HG03103 (cell line): ENCODE measurements around the gene ZCCHC7.

Experiments used
- ATAC-seq: cut with Tn5 transposase; IDR thresholded peaks from one replicate; pipeline ENCODE4 v1.9.1; 2021; ENCODE audit warnings: low read depth; ENCODE audit not compliant: unreplicated experiment

Gene ZCCHC7

DNA sequence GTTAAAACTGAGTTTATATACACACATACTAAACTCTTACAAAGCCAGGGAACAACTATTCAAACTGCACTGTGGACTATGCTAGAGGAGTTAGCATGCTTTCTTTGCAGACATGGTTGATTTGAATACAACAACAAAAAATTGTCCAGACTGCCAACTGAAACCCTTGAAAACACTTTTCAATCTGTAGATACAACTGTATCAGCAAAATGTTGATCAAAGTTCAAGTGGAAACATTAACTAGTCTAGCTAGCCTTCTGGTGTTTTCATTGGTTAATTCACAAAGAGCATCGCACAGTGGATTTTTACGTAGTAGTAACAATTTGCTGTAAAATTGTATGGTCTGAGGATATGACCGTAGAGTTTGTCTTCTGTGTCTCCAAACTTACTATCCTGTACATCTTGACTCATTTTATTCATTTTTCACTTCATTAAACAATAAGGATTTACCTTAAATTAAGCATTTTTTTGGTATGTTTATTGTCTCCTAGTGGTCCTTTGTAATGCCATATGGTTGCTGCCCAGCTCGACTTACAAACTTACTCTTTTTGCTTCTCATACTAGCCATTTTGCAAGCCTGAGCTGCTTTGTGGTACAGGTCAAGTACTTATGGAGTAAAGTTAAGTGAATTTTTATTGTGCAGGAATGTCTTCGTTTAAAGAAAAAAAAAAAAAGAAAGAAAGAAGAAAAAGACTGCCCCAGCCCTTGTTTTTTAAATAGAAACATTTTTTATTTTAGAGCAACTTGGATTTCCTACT is 123.4 kb downstream of the ZCCHC7 start:
- ATAC-seq, result no peak

GRCh38 chr9:37246826-37247225 is 126.5 kb downstream of the ZCCHC7 start:
- ATAC-seq, result no peak

- ATAC-seq, result no peak
These were observed 128.3 kb downstream of the ZCCHC7 start for GRCh38 chr9:37248651-37249163.

GRCh38 chr9:37251452-37251851 is 131.1 kb downstream of the ZCCHC7 start:
- ATAC-seq, result peak; percentile 54

DNA sequence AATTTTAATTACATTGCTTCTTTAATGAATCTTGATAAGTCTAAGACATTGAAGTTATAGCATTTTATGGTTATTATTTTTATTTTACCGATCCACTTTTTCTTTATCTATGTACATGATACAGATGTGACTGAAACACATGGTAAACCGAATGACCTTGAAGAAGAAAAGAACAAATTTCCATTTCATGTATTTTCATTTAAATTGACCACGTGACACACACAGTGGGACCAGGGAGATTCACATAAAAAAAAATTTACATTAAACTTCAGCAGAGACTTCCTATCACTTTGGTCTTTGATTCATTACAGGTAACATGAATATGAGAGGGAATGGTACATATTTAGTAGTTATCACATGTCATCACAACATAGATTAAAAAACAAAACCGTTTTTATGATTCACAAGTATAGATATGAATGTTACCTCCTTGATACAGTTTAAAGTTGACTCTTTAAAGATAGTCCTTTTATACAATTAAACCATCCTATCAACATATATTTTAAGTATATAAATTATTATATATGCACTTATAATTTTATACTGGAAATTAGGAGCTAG is 133.1 kb downstream of the ZCCHC7 start:
- ATAC-seq, result no peak

DNA sequence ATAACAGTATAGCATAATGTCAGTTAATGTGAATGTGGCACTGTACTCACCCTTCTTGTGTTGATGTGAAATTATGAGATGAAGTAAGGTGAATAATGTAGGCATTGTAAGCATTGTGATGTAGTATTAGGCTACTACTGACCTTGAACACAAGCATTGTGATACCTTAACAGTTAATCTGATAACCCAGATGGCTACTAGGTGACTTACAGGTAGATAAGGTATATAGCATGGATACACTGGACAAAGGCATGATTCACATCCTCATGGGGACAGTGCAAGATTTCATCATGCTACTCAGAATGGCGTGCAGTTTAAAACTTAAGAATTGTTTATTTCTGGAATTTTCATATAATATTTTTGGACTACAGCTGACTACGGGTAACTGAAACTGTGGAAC is 134.8 kb downstream of the ZCCHC7 start:
- no peak for ATAC-seq

DNA sequence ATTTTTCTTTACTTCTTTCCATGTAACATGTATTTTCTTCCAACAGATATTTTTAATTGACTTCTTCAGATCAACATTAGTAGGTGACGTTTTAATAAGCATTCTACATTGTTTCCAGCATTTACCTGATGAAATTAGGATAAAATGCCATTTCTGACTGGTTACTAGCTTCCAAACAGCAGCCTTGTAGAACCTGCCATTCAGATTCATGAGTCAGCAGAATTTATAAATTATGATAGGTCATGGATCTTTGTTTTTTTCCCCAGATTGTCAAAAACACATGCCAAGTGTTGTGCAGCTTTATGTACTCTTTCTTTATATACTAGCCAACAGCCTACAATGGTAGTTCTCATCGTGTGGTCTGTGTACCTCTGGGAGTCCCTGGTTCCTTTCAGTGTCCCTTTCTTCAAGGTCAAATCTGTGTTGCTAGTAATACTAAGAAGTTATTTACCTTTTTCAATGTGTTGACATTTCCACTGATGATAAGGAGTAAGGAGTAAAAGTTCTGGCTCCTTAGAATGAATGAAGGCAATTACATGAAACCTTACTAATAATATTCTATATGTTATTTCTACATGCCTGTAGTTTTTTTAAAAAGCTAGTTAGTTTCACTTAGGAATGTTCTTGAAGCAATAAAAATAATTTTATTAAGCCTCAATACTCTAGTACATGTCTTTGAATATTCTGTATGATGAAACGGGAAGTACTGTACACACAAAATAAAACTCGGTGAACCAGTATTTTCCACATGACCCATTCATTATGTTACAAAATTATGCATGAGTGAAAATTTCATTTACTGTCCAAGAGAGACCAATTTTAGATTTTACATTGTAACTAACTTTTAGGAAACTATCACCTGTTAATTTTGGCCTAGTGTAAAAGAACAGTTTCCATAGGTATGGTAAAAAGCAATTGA is 135.8 kb downstream of the ZCCHC7 start:
- no peak for ATAC-seq

DNA sequence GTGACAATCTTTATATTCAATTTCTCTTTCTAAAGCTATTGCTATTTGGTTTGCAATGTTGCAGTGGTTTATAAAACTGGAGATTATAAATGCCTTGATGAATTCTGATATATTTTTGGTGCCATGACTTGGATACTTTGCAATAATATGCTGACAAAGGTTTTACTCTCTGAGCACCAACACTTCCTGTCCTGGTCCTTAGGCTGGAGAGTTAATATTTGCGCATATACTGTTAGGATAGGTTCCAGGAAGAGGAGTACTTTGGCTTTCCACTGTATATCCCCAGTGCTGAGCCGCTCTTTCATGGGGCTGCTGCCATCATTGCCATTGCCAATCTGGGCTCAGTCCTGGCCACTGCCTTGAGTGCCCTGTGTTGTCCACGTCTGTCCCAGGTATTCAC is 139.6 kb downstream of the ZCCHC7 start:
- ATAC-seq, result no peak

- no peak for ATAC-seq
These were observed 142.0 kb downstream of the ZCCHC7 start for GRCh38 chr9:37262410-37262809.

DNA sequence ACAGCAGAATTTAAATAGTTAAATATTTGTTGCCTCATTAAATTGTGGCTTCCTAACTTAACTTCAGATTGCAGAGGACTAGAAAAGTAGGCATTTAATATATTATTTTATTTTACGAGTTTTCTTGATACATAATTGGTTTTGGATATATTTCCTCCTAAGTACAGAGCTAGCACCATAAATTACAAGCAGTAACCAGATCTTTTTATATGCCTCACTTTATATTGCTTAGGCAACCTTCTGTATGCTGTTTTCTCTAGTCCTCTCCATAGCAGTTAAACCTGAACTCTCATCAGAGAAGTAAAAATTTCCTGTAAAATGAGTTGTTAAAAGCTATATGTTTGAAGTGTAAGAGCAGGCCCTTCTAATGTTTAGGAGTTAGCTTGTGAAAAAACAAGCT is 144.2 kb downstream of the ZCCHC7 start:
- no peak for ATAC-seq

GRCh38 chr9:37266630-37267029 is 146.3 kb downstream of the ZCCHC7 start:
- ATAC-seq, result no peak

- no peak for ATAC-seq
These were observed 148.8 kb downstream of the ZCCHC7 start for GRCh38 chr9:37269221-37269620.

DNA sequence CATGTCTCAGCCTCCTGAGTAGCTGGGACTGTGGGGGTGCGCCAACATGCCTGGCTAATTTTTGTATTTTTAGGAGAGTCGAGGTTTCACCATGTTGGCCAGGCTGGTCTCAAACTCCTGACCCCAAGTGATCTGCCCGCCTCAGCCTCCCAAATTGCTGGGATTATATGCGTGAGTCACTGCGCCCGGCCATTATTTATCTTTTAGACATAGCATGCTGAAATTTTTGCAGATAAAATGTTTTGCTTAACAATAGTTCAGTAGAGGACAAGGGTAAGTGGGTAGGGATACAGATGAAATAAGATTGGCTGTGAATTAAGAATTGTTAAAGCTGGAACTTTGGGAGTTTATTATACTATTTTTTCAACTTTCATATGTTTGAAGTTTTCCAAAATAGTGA is 151.3 kb downstream of the ZCCHC7 start:
- ATAC-seq, result no peak

GRCh38 chr9:37273595-37273994 is 153.2 kb downstream of the ZCCHC7 start:
- no peak for ATAC-seq

DNA sequence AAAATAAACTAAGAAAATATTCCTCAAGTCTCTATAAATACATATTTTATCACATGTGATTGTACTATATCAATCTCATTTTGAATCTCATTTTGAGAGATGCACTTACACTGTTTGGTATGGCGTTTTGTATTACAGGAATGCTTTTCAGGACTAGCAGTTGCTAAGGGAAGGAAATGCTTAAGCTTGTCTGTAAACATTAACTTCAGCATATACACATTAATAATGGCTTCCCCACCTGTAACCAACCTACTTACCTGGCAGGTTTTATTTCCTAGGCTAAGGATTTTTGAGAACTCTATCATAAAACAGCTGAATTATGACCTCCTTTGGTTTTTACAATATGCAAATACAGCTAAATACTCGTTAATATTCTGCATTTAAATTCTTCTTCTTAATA is 161.2 kb downstream of the ZCCHC7 start:
- no peak for ATAC-seq

- no peak for ATAC-seq
These were observed 163.5 kb downstream of the ZCCHC7 start for GRCh38 chr9:37283730-37284325.

- ATAC-seq, result no peak
These were observed 164.3 kb downstream of the ZCCHC7 start for GRCh38 chr9:37284636-37285035.

DNA sequence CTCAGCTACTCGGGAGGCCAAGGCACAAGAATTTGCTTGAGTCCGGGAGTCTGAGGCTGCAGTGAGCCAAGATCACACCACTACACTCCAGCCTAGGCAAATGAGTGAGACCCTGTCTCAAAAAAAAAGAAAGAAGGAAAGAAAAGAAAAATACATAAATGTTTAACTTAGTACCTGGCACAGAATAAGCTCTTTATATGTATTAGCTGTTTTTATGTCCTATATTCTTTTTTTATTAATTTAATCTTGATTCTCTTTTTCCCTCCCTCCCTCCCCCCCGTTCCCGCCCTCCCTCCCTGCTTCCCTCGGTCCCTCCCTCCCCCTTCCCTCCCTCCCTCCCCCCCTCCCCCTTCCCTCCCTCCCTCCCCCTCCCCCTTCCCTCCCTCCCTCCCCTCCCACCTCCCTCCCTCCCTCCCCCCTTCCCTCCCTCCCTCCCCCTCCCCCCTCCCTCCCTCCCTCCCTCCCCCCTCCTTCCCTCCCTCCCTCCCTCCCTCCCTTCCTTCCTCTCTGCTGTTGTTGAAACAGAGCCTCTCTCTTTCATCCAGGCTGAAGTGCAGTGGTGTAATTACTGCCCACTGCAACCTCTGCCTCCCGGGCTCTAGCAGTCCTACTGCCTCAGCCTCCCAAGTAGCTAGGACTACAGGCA is 166.3 kb downstream of the ZCCHC7 start:
- ATAC-seq, result no peak

- ATAC-seq, result no peak
These were observed 166.9 kb downstream of the ZCCHC7 start for GRCh38 chr9:37287317-37287716.

DNA sequence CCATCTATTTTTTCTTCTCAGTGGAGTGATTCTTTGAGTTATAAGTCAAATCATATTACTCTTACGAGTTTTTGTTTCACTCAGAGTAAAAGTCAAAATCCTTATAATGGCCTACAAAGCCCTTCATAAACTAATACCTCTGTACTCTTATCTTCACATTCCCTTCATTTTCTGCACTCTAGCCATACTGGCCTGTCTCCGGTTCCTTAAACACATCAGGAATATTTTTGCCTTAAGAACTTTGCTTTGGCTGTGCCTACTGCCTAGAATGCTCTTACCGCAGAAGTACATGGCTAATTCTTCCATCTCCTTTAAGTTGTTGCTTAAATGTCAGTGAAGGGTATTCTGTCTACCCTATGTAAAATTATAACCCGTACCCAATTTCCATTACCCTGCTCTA is 169.3 kb downstream of the ZCCHC7 start:
- no peak for ATAC-seq
